Mucosa of gallbladder (tissue), 1 donor: Measurements from ENCODE around the gene BUD13. TPM values are rescaled to one million over a fixed set of nuclear protein-coding genes. Genes with fewer than 3 reads are reported as not detected.
"Not testable (repeated sequence)": the region's sequence is repeated elsewhere in the genome, so short reads cannot be mapped to it uniquely, and the experiment has no call there.

Experiments used
- DNase-seq: peaks from one replicate; pipeline ENCODE4 v3.0.0-alpha.2; 2020; ENCODE audit warnings: low spot score
- total RNA-seq: library from RNA; stranded (reverse); gene quantifications from one replicate; pipeline ENCODE4 v1.2.1, GENCODE V29; 2021
- donor health status: DM: no; HTN: no; CAD: no.

Gene BUD13
- total RNA-seq, 1 donor from 2014 or later: 14.0 TPM

DNA sequence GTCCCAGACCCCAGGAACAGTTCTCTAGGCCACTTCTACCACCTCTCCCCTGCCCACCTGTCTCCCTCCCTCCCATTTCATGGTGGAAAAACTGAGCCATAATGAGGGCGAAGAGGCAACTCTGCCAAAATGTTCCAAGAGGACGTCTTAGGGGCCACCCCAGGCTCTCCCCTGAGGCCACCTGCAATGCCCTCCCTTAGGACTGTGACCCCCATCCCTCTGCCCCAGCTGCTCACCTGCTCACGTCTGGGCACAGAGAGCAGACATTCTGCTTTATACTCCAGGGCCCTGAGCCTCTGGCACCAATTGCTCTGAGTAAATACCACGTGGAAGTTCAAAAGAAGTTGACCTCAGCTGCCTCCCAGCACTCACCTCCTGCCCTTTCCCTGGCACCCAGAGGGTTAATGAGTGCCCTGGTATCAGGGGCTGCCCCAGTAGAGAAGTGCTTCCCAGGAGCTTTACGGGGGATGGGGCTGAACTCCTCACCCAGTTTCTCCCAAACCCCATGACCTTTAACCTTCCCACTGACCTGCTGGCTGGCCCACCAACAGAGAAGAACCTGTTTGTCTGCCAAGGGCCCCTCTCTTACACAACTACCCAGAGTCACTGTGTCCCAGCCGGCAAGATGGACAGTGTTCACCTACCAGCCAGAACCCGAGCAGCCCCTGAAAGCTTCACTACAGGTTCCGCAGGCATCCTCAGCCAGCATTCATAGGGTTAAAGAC, 19.5 kb upstream of the BUD13 start:
- DNase-seq: no peak

DNA sequence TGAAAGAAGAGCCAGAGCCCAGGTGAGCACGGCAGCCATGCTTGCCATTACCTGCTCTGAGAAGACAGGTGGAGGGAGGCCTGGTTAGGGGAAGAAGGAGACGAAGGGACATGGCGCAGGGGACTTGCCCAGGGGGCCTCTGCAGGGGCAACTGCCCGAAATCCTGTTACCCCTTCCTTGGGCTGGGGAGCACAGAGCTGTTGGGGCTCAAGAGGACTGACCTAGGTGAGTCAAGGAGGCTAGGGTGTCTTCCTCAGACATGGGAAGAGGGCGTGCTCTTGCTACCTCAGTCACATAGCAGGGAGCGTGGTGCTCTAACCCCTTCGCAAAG, 19.0 kb upstream of the BUD13 start, which contains the start of gene APOA5:
Gene APOA5 (minus strand): TSS at position 67 of the 331 bp plus-strand sequence. CDS start 19 bp downstream, at position 48.
- DNase-seq: no peak

DNA sequence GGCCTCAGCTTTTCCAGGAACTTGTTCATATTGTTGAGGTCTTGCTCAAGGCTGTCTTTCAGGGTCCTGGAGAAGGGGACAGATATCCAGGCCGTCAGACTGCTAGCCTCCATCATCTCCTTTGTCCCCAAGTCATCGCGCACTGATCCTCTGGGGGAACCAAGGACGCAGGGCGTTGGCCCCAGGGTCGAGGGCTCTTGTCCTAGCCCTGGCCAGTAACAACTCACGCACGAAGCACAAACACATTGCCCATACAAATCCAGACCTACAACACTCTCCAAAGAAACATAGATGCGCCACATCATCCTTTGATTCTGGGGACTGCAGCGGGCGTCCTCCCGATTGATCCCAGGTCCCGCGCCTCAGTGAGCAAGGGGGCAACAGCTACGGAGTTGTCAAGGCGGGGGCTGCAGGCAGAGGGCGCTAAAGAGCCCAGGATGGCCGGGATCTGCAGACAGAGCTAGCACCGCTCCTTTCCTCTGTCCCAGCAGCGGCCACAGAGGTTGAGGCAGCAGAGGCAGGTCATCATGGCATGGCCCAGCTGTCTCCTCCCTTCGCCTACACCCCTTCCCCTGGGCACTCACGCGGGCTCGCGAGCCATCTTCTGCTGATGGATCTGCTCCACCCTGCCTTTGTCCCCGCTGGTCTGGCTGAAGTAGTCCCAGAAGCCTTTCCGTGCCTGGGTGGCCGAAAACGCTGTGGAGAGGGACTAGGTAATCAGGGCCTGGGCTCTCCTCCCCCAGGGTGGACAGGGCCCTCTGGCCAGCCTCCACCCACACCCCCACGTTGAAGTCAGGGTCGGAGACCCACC, 18.4 kb upstream of the BUD13 start:
- DNase-seq: peak; percentile 74

DNA sequence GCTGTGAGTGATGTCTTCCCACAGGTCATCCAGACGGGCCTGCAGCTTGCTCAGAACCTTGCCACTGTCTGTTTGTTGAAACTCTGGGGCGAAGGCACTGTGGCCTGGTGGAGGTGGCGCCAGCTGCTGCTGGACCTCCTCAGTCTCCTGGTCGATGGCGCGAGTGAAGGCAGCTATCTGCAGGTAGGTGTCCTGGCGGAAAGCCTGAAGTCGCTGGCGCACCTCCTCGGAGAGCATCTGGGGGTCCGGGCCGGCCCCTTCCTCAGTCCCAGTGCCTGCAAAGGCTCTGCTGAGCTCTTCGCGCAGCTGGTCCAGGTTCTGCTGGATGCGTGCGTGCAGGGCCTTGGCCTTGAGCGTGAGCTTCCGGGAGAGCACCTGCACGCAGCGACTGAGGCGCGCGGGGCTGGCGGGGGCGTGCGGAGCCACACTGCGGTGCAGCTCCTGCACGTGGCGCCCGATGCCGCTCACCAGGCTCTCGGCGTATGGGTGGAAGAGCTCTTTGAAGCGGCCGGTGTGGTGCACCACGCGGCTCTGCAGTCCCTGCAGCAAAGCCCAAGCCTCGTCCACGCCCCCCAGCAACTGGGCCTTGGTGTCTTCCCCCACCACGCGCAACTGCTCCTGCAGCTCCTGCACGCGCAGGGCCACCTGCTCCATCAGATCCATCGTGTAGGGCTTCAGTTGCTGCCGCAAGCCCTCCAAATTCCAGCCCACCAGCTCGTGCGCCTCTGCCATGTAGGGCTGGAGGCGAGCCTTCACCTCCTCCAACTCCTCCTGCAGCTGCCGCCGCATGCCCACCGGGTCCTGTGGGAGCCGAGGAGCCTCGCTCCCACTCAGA, 17.6 kb upstream of the BUD13 start:
- DNase-seq: no peak

DNA sequence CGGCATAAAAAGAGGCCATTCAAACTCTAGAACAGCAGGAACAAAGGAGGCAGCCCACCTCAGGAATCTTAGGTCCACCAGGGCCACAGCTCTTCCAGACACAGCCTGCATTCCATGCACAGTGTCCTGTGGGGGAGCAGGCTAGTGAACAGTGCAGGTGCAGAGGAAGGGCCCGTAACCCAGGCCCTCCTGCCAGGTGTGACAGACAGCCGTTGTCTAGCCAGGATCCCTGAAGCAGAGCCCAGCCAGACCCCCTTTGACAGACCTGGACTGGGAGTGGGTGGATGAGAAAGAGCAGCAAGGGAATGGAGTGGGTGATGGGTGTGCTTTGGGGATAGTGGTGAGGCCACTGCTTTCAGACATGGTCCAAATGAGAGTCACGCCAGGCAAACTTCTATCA, 16.2 kb upstream of the BUD13 start:
- DNase-seq: no peak

DNA sequence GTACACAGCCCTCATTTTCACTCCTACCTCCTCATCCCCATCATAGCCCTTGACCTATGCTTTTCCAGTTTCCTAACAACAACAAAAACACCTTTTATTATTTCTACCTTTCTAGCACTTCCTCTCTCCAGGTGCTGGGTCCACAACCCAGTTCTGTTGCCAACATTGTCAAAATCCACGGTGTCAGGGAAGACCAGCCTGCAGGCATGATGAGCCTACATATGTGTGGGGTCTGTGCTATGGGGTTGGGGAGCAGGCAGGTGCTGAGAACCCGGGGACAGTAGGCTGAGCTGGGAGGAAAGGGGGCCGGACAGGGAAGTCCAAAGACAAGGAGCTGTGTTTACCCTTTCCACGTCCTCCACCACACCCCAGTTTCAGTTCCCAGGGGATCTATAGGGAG, 15.7 kb upstream of the BUD13 start:
- no peak for DNase-seq

DNA sequence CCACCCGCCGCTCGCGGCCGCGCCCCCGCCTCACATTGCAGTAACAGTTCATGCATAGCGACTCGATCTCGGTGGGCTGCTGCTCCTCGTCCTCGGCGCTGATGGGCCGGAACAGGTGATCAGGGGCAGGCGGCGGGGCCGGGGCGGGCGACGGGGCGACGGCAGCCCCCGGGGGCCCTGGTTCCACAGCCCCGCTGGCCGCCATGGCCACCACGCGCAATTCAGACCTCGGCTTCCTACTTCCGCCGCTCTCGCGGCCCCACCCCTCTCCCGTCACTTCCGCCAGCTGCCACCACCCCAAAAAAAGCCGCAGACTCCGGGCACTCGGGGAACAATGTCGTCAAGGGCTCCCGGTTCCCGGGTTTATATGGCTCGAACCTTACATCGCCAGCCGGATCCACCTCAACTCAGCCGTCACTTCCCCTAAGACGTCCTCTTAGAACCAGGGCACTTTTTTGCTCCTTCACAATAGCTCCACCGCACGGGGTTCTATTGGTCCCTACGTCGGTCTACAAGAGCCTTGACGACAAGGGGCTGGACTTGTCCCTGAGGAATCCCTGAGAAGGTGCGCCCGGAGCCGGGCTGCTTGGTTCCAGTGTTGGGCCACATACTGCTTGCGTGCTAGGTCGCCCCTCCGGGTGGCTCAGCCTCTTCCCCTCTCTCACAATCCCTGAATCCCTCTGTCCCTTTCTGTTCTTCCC, 15.1 kb upstream of the BUD13 start, which contains the start of gene ZPR1:
Gene ZPR1 (minus strand): TSS at position 238 of the 701 bp plus-strand sequence. CDS start 33 bp downstream, at position 205.
- peak; percentile 85 for DNase-seq

DNA sequence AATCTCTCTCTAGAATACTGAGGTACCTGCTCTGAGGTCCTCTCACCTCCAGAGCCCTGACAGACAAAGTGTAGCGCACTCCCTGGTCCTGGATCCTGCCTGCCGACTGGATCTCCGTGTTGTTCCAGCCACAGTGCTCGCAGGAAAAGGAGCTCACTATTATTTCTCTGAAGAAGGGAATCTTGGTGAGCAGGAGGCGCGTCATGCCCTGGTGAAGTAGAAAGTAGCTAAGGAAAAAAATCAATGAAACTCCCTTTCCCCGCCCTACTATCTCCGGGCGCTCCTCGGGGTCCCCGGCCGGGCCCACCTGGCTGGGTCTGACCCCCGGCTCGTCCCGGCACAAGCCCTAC, 14.6 kb upstream of the BUD13 start:
- DNase-seq: no peak

DNA sequence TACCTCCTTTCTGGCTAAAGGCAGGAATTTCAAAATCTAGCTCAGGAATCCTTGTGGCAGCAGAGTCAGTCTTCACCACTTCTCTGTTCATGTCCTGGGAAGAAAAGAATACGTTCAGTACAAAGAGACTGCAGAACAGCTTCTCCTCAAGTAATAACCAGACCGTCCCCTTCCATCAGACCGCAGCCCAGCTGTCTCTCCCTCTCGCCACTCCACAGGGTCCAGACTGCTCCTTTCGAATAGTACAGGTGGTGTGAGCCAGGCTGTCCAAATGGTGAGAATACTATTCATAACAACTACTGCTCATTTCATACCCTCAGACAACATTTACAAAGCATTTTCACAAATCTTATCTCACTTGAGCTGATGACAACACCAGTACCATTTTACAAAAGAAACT, 14.2 kb upstream of the BUD13 start:
- DNase-seq: no peak

DNA sequence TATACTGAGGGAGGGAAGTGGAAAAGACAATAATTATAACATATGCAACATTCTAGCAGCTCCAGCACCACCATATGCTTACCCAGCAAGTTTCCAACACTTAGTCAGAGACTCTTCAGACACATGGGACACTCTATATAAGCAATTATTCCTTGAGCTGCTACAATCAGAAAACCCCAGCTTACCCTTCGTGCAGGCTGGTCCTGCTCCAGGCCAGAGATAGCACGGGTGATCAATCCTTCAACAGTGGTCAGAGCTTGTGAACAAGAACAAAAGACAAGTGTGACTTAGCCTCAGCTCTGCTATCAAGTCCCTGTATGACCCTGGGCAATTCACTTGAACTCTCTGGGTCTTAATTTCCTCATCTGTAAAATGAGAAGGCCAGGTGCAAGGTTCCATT, 13.5 kb upstream of the BUD13 start:
- DNase-seq: no peak

DNA sequence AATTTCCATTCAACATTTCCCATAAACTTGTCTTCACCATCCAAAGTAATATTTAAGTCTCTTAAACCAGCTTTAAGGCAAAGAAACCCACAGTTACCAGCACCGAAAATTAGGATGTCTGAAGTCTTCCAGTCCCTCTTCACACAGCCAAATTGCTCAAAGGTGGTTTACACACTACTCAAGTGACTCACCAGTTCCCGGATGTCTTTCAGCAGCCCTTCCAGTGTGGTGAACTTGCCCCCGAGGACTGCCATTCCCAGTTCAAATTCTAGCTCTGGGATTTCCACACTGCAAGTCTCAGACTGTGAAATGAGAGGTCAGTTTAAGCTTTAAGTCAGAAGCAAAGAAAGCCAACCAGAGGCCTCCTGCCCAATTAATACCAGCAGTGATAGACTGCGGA, 9.9 kb upstream of the BUD13 start:
- no peak for DNase-seq

DNA sequence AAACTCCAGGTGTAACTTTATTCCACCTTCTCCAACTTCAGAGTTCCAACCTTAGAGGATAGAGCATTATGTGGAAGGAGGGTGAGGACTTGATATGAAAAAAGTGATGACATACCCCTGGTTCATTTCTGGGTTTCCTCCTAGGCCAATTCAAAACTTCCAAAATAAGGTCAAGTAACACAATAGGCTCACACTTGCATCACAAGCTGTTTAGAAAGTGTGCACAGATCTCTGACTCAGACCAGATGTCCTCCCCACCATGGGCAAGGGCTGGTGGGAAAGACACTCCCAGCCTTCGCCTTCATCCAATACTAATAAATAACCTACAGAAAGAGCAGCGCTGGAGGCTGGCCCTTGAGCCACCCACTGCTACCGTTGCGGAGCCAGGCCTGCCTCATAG, 5.8 kb upstream of the BUD13 start:
- DNase-seq: no peak

DNA sequence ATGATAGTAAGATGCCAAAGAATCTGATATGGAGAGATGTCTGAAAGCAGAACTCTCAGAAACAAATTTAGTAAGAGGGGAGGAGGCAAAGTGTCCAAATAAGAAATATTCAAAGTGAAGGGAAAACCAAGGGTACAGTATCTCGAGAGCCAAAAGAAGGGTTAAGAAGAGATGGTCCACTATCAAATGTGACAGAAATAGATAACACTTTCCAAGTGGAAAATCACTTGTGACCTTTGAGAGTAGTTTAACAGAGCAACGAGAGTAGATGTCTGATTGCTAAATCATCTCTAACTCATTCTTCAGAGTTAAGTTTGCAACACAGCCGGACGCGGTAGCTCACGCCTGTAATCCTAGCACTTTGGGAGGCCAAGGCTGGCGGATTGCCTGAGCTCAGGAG, 4.3 kb upstream of the BUD13 start:
- DNase-seq: no peak

DNA sequence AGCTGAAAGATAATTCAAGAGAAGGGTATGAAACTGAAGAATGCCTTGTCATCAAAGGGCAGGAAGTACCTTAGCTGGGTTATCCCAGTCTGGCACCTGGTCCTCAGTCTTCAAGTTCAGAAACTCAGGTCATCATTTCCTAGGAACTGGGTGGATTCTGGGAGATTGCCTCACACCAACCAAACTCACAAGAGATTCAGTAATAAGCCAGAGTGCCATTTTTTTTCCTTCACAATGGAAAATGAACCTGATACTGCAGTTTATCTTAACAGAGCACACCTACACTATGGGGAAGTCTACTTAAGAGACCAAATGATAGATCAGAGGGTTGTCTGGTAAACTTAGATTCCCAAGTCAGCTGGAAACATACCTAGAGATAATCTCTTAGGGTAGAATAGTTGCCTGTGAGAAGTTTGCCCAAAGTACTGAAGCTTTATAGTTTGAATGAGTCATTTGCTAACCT, 3.8 kb upstream of the BUD13 start:
- no peak for DNase-seq

DNA sequence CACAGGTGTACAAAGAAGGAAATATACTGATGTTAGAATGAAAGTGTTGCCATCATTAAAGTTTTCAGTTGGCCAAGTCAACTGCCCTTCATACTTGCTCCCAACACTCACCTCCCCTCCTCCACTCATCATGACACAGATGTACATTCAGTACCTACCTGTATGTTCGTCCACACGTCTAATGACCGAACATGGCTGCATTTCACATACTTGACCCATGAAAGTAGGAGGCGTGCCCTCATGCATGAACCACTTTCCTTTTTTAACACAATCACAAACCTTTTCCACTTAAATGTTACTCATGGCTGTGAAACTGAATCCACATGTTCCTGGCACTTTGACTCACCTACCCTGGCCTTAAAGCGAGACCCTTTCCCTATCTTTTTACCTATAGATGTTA, 3.2 kb upstream of the BUD13 start:
- DNase-seq: no peak

DNA sequence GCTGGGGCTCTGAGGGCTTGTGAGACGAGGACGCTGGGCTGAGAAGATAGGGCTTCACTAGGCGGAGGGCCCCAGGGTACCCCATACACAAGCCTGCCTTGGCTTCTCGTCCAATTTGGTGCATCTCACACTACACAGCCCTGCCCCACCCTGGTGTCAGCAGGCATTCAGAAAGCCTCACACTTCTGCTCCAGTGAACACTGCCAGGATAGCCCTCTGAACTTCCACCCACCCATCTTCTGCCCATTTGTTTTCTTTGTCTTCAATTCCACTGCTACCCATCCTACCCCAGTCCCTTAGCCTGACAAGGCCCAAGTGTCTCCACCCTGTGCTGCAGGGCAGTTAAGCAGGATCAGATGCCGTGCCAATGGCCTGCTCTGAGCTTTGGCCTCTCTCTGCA, 1.9 kb upstream of the BUD13 start:
- no peak for DNase-seq

DNA sequence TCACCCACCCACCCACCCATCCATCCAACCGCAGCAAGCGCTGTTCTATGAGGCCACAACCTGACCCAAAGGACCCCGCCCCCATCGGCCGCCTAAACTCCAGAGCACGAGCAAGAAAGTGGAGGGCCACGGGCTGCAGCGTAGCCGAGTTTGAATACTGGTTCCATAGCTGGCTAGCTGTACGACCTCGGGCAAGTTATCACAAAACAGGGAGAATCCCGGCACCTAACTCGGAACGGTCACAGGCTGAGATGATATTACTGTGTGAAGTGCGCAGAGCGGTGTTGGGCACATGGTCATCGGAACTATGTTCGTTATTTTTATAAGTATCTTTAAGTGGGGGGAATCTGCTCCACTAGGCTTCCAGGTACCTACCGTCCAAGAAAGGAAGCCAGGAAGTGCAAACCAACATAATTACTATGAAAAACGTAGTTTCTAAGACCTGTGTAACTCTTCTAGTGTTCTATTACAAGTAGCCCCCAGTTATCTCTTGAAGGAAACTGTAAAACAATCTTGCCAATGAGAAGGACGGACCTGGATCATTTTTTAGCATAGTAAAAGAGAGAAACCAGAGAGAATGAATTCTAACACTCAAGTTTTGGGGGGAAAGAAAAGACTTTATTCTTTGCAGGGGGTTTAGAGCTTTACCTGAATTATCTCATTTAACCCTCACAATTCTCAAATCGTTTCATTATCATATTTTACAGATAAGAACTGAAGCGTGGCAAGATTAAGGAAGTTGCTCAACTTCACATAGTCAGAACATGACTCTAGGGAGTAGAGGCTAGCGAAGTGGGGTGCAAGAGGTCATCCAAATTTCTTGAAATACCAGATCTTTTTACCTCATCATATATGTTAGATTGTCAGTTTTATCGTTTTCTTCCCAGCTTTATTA, 663 bp upstream of the BUD13 start:
- DNase-seq: no peak

DNA sequence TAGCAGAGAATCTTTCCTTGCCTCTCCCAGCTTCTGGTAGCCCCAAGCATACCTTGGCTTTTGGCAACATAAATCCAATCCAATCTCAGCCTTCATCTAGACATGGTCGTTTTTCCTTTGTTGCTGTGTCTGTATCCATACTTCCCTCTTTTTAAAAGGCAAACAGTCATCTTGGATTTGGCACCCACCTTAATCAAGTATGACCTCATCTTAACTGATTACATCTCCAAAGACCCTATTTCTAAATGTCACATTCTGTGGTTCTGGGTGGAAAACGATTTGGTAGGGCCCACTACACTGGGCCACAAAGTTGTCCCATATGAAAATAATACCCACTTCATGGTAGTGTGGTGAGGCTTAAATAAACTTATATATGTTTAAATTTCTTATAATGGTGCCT, 852 bp downstream of the BUD13 start:
- no peak for DNase-seq

DNA sequence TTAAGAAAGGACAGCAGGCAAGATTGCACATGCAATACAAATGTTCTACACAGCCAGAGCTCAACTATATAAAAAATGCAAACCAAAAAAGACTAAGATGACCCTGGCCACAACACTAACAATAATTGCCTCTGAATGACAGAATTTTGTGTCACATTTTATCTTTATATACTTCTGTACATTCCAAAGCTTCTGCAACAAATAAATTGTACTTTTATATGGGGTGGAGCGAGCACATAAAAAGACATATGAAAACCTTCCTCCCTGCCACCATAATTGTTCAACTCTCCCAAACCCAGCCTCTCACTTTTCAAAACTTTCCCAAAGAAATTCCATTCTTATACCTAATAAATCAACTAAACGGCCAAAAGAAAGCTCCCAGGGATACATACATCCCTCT, 10.7 kb downstream of the BUD13 start:
- DNase-seq: no peak

DNA sequence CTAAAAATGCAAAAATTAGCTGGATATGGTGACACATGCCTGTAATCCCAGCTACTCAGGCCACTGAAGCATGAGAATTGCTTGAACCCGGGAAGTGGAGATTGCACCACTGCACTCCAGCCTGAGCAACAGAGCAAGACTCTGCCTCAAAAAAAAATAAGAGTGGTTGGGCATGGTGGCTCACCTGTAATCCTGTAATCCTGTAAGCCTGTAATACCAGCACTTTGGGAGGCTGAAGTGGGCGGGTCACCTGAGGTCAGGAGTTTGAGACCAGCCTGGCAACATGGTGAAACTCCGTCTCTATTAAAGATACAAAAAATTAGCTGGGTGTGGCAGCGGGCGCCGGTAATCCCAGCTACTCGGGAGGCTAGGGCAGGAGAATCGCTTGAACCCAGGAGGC, 16.7 kb downstream of the BUD13 start:
- DNase-seq: not testable (repeated sequence)
